GM18520 (cell line): Measurements from ENCODE around the gene PHKA2.
"Not testable (repeated sequence)": the region's sequence is repeated elsewhere in the genome, so short reads cannot be mapped to it uniquely, and the experiment has no call there.

Source experiments
- ATAC-seq: cut with Tn5 transposase; IDR thresholded peaks from one replicate; pipeline ENCODE4 v1.9.1; 2021; ENCODE audit not compliant: unreplicated experiment

Gene PHKA2

GRCh38 chrX:18983666-18984380 is at the start of gene PHKA2:
TSS of gene PHKA2 (minus strand) at chrX:18984114. CDS start at chrX:18983932, 182 bp downstream.
- ATAC-seq: peak; percentile 25

- ATAC-seq: no peak
Measured at GRCh38 chrX:19030805-19031204, 46.9 kb upstream of the PHKA2 start.

- no peak for ATAC-seq
Measured at GRCh38 chrX:19028560-19028959, 44.6 kb upstream of the PHKA2 start.

GRCh38 chrX:19024366-19024765 is 40.5 kb upstream of the PHKA2 start:
- no peak for ATAC-seq

GRCh38 chrX:19019996-19020395 is 36.1 kb upstream of the PHKA2 start:
- no peak for ATAC-seq

- ATAC-seq: no peak
Measured at GRCh38 chrX:19017271-19017670, 33.4 kb upstream of the PHKA2 start.

GRCh38 chrX:19016614-19017013 is 32.7 kb upstream of the PHKA2 start:
- ATAC-seq: not testable (repeated sequence)

- ATAC-seq: no peak
Measured at GRCh38 chrX:19007868-19008267, 24.0 kb upstream of the PHKA2 start.

- ATAC-seq: no peak
Measured at GRCh38 chrX:19007011-19007410, 23.1 kb upstream of the PHKA2 start.

GRCh38 chrX:19005909-19006308 is 22.0 kb upstream of the PHKA2 start:
- no peak for ATAC-seq

GRCh38 chrX:19003756-19004155 is 19.8 kb upstream of the PHKA2 start:
- ATAC-seq: no peak

GRCh38 chrX:18998653-18999052 is 14.7 kb upstream of the PHKA2 start:
- ATAC-seq: no peak

GRCh38 chrX:18997916-18998315 is 14.0 kb upstream of the PHKA2 start:
- no peak for ATAC-seq

GRCh38 chrX:18996536-18996935 is 12.6 kb upstream of the PHKA2 start:
- ATAC-seq: no peak

GRCh38 chrX:18995221-18995620 is 11.3 kb upstream of the PHKA2 start:
- ATAC-seq: no peak

- ATAC-seq: no peak
Measured at GRCh38 chrX:18994713-18995112, 10.8 kb upstream of the PHKA2 start.

- no peak for ATAC-seq
Measured at GRCh38 chrX:18992829-18993228, 8.9 kb upstream of the PHKA2 start.

- ATAC-seq: no peak
Measured at GRCh38 chrX:18985186-18985435, 1.2 kb upstream of the PHKA2 start.

GRCh38 chrX:18984381-18985185 is 669 bp upstream of the PHKA2 start:
- ATAC-seq: peak; percentile 70

- ATAC-seq: no peak
Measured at GRCh38 chrX:18981124-18981807, 2.6 kb downstream of the PHKA2 start.

- ATAC-seq: not testable (repeated sequence)
Measured at GRCh38 chrX:18980262-18980661, 3.7 kb downstream of the PHKA2 start.

GRCh38 chrX:18974993-18975392 is 8.9 kb downstream of the PHKA2 start:
- ATAC-seq: no peak
